GM12891 (cell line): ENCODE results near the gene ATAT1.

ENCODE experiments used
- DNase-seq: peaks from one replicate; pipeline ENCODE4 v3.0.0; 2011; ENCODE audit warnings: low spot score; ENCODE audit not compliant: insufficient read length
- FAIRE-seq: peaks from 2 replicates; lab custom pipeline; 2011; peaks lifted over from hg19 to GRCh38; lab: Jason Lieb, UNC
- PAX5 ChIP-seq: IDR thresholded peaks from 2 replicates; pipeline ENCODE4 v1.6.1; 2011; ENCODE audit warnings: low read length, moderate library complexity, mild to moderate bottlenecking; ENCODE audit not compliant: insufficient read depth, severe bottlenecking
- POLR2A ChIP-seq: IDR thresholded peaks from 2 replicates; pipeline ENCODE4 v1.6.1; 2011; ENCODE audit warnings: low read depth, low read length, control low read depth
- POLR2AphosphoS5 ChIP-seq: IDR thresholded peaks from 2 replicates; pipeline ENCODE4 v1.6.1; 2011; ENCODE audit warnings: low read depth, low read length, control low read depth
- POU2F2 ChIP-seq: IDR thresholded peaks from 2 replicates; pipeline ENCODE4 v1.6.1; 2011; ENCODE audit warnings: low read depth, mild to moderate bottlenecking, control low read depth, low read length, moderate library complexity
- SPI1 ChIP-seq: IDR thresholded peaks from 2 replicates; pipeline ENCODE4 v1.6.1; 2011; ENCODE audit warnings: low read depth, low read length, control low read depth
- TAF1 ChIP-seq: IDR thresholded peaks from 2 replicates; pipeline ENCODE4 v1.6.1; 2011; ENCODE audit warnings: low read depth, low read length, control low read depth

ATAT1 gene

GRCh38 chr6:30599625-30600324 is 26.9 kb upstream of the ATAT1 start:
- TF ChIP-seq POLR2AphosphoS5 (no peak), POU2F2 (no peak), POLR2A (no peak), TAF1 (no peak), SPI1 (no peak), PAX5 (no peak)
- DNase-seq (no peak), FAIRE-seq (no peak)

- peak; percentile 22; the same call in 1 of the 2 replicates for TF ChIP-seq POLR2AphosphoS5
- TF ChIP-seq POU2F2 = no peak
- TF ChIP-seq POLR2A = no peak
- FAIRE-seq (no peak), DNase-seq (no peak)
Measured at GRCh38 chr6:30600451-30600961, 26.2 kb upstream of the ATAT1 start.

DNA sequence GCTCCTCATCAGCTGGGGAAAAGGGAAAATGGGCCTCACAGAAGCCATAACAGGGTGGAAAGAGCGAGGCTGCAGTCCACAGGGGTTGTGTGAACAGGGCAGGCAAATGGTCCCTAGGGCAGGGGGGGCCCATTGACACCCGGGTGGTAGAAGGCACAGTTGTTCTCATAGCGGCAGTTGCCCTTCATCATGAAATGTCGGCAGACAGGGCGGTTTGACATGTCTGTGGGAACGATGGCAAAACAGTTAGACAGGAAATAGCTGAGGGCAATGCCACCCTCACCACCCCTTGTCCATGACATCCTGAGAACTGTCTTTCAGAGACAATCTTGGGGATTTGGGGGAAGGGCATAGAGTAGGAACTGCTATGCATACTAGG is 25.2 kb upstream of the ATAT1 start:
- TF ChIP-seq TAF1 = no peak
- TF ChIP-seq POLR2AphosphoS5 = peak; percentile 11; the same call in 1 of the 2 replicates
- FAIRE-seq = no peak

GRCh38 chr6:30601815-30602641 is 24.6 kb upstream of the ATAT1 start:
- FAIRE-seq (no peak), DNase-seq (no peak)
- peak; percentile 6 for TF ChIP-seq POLR2AphosphoS5
- TF ChIP-seq SPI1 = no peak

More for the DNA sequence above, 25.2 kb upstream of the ATAT1 start:
- DNase-seq = no peak

DNA sequence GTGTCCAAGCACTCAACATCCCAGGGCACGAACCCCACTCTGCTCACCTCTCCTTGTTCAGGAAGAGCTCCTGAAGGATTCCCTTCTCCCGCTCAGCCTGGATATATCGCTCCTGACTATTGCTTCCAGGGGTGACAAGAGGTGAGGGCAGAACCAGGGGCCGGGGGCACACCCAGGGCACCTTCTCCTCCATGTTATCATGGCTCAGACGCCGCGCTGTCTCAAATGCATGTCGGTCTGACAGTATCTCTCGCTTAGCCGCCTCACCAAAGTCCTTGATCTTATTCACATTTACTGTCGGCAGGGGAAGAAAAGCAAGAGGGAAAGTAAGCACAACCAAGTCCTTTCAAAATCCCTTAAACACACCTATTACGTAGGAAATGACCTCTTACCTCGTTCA is 22.7 kb upstream of the ATAT1 start:
- no peak for DNase-seq
- FAIRE-seq = no peak
- TF ChIP-seq POU2F2 (no peak), PAX5 (no peak), POLR2AphosphoS5 (no peak), POLR2A (no peak), SPI1 (no peak), TAF1 (no peak)

DNA sequence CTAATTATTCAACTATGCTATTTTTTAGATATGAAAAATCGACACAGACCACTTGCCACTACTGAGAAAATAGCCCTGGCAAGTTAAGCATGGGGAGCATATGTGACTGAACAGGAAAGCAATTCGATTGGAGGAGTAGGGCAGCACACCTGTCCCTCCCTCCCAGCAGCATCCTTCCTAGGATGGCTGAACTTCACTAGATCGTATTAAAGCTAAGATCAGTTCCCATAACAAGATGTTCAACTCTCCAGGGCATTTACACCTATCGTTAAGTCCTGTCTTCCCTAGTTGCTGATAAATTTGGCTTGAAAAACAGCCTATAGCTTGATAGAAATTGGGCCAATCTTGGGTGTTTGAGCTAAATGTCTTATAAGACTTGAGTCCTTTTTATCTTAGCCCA is 16.6 kb upstream of the ATAT1 start:
- FAIRE-seq (no peak), DNase-seq (no peak)
- TF ChIP-seq PAX5 (no peak), SPI1 (no peak), POLR2AphosphoS5 (no peak), POU2F2 (no peak), TAF1 (no peak)

DNA sequence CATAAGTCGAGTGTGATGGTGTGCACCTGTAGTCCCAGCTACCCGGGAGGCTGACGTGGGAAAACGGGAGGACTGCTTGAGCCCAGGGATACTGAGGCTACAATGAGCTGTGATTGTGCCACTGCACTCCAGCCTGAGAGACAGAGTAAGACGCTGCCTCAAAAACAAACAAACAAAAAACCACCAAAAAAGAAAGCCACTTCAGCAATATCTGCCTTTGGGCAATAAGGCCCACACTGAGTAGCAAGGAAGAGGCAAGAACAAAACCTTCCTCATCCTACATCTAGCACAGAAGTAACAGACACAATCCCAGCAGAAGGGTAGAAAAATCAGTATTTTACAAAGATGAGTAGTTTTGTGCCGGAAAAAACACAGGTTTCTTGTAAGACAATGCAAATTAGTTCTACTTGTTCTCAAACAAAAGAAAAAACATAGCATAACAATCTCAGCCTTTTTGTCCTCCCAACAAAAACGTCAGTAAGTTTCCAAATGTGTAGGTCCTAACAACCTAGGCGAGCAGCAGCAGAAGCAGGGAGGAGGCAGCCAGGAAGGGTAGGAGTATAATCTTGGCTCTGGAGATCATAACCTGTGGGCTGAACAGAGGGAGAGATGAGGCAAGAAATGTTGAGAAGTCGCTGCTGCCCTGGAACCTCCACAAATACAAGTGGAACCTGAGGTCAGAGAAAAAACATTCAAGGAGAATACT is 15.4 kb upstream of the ATAT1 start:
- DNase-seq (no peak), FAIRE-seq (no peak)
- TF ChIP-seq PAX5 (no peak), SPI1 (no peak), POU2F2 (no peak), POLR2AphosphoS5 (no peak), TAF1 (no peak), POLR2A (no peak)

DNA sequence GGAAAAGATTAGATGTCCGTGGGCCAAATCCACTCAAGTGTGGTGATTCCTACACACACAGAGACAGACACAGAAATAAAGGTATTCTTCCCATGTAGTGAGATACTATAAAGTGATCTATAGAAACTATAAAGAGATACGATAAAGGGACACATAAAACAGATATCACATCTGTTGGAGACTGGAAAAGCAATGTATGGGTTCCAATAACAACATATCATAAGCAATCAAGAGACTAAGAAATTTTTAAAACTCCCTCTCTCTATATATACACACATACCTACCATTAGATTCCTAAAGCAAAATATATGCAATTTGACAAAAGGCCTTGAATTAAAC is 14.8 kb upstream of the ATAT1 start:
- TF ChIP-seq PAX5 (no peak), SPI1 (no peak), TAF1 (no peak), POU2F2 (no peak), POLR2A (no peak), POLR2AphosphoS5 (no peak)
- DNase-seq = no peak
- FAIRE-seq = no peak

GRCh38 chr6:30612213-30612612 is 14.5 kb upstream of the ATAT1 start:
- DNase-seq (no peak), FAIRE-seq (no peak)
- TF ChIP-seq SPI1 (no peak), POLR2AphosphoS5 (peak; percentile 4; the same call in 1 of the 2 replicates)

DNA sequence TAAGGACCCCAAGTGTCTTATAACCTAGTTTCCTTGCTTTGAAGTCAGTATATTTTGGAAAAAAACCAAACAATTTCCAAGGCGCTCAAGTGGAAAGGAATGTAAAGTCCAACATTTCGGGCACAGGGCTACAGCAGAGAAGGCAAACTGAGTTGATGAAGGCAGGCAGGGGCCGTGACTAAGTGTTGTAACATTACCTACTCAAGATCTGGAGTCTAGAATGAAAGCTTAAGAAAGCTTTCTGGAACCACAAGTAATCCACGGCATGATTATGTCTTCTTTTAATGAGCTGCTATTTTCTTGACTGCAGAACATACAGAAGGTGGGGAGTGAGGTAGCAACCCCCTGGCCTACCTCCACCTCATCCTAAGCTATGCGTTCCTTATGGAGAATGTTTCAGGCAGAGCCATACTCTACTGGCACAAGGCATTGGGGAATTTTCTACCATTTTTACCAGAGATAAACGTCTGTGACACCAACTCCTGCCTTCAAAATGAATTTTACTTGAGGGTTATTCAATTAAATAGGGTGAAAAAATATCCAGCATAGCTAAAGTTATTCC is 13.9 kb upstream of the ATAT1 start:
- TF ChIP-seq TAF1 (no peak), PAX5 (no peak), POU2F2 (no peak), SPI1 (no peak), POLR2AphosphoS5 (no peak), POLR2A (no peak; the same call in 1 of the 2 replicates)
- FAIRE-seq (no peak), DNase-seq (no peak)
